HL-60/S4 treated with phorbol 12-myristate 13-acetate at 8.2 ng/mL for 4 days and 3 days (cell line): ENCODE data around the gene BCCIP.

Experiments used
- in situ Hi-C: fragments of 300-500 bp; cut with MboI; formaldehyde crosslinking; loops from 2 replicates; pipeline ENCODE4 v1.15.0; 2022; ENCODE audit warnings: low sequenced_read_pairs

BCCIP gene

DNA sequence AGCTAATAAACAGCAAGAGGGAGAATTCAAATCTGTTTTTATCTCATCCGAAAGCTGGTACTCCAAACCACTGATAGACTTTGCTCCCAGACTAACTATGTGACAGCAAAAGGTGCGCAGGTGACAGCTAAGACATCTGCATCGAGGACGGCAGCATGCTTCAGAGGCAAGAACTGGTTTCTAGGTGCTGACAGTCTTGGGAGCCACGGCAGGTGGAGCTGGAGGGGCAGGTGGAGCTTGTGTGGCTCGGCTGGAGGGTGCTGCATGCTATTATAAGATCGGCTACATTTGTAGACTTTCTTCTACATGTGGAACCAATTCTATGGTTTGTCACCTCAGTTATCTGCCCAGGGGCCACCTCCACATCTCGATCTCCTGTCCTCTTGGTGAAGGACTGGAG, 25.9 kb upstream of the BCCIP start:
- in situ Hi-C loops: no loop called here

- in situ Hi-C loops: no loop called here
Observed at GRCh38 chr10:125797994-125798662, 25.2 kb upstream of the BCCIP start.

DNA sequence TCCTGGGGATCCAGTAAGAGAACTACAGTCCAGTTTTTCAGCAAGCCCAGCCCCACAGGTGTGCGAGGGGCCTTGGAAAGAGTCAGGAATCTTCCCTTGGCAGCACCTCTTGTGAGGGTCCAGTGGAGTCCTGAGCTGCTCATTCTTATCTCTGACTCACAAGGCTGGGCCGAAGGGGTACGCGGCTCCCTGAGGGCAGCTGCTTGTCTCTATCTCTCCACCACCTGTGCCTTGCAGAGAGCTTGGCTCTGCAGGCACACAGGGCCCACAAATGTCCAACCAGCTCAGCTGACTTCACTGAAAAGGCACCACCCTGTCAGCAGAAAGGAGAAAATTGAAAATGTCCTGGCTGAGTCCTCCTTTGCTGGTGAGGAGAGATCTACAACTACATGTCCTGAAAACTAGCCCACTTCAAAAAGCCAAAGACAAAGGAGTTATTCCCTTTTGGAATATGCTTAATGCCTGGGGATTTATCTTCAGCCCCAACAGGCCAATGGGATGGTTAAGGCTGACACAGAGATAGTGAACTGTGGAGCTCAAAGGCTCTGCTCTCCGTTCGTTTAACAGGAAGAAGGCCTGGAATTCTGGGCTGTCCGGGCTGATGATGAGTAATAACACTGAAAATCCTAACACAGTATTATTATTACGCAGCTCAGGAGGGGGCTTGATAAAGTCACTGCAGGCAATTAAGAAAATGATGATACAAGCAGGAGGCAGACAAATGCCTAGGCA, 23.7 kb upstream of the BCCIP start:
- in situ Hi-C loops: no loop called here

DNA sequence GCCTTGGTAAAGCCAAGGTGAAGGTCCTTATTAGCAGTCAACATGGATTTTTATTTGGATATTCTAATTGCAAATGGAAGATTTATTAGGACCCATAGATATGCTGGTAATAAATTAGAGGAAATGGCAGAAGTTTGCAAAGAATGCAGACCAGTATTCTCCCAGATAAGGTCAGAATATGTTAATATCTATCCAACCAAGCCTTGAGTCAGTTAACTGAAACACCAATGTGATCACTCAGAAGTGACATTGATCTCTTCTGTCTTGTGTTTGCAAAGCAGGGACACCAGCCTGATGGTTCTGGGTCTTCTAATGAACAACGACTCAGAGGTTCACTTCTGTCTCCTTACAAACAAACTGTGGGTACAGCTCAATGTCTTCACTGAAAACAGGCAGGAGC, 21.8 kb upstream of the BCCIP start:
- in situ Hi-C loops: no loop called here

DNA sequence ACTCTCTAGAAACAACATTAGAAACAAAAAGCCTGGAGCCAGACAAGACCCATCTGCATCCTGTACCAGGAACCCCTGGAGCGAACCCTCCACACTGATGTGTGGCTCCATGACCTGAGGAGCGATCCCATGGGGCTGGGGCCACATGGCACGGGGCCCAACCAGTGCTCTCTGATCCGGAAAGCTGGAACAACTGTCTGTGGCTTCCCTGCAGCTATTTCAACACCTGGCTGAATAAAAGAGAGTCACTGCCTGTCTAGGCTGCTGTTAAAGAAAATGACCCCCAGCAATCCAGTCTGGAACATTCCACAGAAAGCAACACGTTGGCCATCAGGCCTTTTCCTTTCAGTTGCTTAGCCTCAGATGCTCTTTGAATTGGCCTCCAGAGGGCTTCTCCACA, 21.2 kb upstream of the BCCIP start:
- in situ Hi-C loops: no loop called here

GRCh38 chr10:125802739-125803138, 20.6 kb upstream of the BCCIP start:
- in situ Hi-C loops: no loop called here

- in situ Hi-C loops: no loop called here
Observed at GRCh38 chr10:125808047-125808446, 15.3 kb upstream of the BCCIP start.

DNA sequence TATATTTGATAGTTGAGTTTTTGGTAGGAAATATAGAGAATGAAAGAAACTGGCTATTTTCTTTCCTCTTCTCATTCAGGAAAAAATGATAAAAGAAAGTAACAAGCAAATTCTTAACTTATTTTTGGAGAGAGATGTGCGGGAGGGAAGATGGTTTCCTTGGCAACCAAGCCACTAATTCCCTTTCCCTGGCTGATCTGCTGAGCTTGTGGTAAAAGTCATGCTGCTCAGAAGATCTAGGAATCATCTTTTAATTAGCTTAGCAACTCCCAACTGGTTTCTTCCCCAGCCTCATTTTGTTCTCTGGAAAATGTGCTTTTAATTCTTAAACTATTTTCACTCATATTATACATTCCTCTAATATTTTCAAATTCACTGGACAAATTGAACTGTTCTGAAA, 12.1 kb upstream of the BCCIP start:
- in situ Hi-C loops: no loop called here

DNA sequence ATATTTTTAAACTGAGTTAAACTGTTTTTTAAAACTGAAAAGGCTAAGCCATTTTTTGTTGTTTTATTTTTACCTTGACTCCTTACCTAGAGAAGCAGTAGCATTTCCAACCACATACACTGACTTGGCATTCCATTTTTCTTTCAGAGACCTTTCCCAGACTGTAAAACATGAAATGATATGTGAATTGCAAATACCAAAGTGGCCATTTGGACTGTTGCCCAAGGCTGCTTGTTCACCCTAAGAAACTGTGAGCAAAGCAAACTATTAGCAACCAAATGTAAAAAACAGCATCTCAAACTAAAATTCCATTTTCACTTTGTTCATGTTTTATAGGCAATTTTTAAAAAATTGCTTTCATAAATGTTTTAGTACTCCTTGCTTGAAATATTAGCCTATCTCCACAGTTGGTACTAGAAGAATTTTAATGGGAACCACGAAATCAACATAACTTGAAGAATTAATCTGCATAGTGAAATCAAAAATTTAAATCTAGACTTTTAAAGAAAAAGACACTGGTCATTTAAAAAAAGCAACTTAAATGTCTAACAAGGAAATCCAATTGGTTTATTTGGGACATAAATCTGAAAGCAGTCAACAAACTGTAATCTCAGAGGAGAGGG, 11.1 kb upstream of the BCCIP start:
- in situ Hi-C loops: no loop called here

DNA sequence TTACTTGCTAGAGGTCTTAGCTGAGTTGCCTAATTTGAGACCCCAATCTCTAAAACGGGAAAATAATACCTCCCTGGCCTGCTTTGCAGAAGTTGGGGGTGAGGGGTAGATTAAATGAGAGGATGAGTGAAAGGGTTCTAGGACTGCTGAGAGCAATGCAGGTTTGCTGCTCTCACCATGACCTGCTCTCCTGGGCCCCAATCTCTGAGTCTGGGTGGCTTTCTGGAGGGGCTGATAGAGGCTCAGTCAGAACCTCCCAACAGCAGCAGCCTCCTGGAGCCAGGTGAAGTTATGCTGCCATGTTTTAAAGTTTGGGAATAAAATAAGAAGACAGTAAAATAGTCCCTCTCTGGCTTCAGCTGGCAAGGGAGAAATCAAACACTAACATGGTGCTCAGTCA, 7.6 kb upstream of the BCCIP start:
- in situ Hi-C loops: no loop called here

DNA sequence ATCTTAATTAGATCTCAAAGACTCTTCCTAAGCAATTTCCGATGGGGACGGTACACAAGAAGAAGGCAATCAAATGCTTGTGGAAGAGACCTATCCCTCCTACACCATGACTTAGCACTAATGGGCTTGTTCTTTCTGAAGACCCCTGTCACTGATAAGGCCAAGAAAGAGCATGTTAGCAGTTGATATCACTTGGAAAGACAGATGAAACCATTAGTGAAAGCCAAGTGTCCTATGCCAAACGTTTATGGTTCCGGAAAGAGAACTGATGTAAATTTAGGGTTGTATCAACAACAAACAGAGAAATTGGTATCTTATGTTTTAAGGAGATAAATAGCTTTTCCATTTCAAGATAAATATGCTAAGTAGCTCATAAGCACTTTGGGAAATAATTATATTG, 6.8 kb upstream of the BCCIP start:
- in situ Hi-C loops: no loop called here

DNA sequence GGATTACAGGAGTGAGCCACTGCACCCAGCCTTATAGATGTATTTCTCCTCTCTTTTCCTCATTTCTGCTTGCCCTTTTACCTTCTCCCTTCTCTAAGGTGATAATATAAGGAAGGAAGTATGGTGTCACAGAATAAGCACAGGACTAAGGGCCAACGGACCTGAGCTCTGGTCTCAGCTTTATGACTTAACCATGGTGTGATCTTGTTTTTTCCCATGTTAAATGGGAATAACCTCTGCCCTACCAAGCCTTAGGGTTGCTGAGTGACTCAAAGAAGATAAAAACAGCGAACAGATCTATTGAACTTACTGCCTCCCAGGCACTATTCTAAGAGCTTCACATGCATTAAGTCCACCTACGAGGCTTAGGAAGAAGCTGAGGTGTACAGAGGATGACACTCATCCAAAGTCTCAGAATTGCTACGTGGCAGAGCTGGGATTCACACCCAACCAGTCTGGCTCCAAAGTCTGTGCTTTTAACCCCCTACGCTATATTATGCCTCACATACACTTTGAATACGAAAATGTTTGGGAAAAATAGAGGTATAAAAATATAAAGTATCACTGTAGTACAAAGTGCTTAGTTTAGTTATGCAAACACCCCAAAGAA, 5.9 kb upstream of the BCCIP start:
- in situ Hi-C loops: no loop called here

GRCh38 chr10:125820701-125821100, 2.6 kb upstream of the BCCIP start:
- in situ Hi-C loops: no loop called here

- in situ Hi-C loops: no loop called here
Observed at GRCh38 chr10:125823663-125824251, 411 bp downstream of the BCCIP start.

GRCh38 chr10:125824736-125825135, 1.4 kb downstream of the BCCIP start:
- in situ Hi-C loops: no loop called here

- in situ Hi-C loops: no loop called here
Observed at GRCh38 chr10:125827133-125827532, 3.8 kb downstream of the BCCIP start.

- in situ Hi-C loops: no loop called here
Observed at GRCh38 chr10:125828311-125828710, 5.0 kb downstream of the BCCIP start.

- in situ Hi-C loops: no loop called here
Observed at GRCh38 chr10:125836746-125837145, 13.4 kb downstream of the BCCIP start.

DNA sequence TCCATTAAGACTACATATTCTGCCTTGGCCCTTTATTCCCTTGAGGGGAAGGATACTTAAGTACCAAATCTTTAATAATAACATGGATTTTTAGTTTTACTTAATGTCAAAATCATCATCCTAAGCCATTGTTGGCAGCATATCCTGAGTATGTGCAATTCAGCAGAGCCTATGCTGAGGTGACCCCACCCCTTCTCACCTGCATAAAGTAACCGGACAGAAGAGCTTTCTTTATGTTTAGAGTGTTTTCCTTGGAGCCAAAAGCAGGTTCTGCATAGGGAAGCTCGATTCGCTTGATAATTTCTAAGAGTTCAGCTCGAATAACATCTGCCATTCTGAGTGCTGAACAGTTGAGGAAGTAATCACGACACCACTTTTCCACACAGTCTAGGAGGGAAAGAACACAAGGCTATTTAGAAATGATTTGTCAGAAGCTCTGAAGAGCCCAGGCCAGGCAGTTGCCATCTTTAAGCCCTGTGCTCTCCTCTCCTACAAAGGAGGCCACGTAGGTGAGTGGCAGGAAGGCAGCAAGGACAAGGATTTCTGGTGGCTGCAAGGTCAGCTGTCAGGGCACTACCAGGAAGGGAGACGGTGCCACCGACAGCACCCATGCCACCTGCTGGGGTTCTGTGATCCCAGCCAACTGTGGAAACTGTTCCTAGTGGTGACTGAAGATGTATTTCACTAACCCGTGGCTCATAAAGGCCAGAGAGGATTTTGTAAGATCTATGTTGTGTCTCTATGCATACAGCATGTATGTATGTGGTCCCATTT, 15.6 kb downstream of the BCCIP start:
- in situ Hi-C loops: no loop called here

- in situ Hi-C loops: no loop called here
Observed at GRCh38 chr10:125840406-125840805, 17.1 kb downstream of the BCCIP start.

GRCh38 chr10:125840955-125841354, 17.6 kb downstream of the BCCIP start:
- in situ Hi-C loops: no loop called here
